OCI-M1 (cell line): ENCODE results near the gene STOX1.
"Not testable (repeated sequence)": the region's sequence is repeated elsewhere in the genome, so short reads cannot be mapped to it uniquely, and the experiment has no call there.

Experiments
- DNase-seq: peaks from one replicate; lab custom pipeline; 2025; lab: John Stamatoyannopoulos, UW

Gene STOX1

DNA sequence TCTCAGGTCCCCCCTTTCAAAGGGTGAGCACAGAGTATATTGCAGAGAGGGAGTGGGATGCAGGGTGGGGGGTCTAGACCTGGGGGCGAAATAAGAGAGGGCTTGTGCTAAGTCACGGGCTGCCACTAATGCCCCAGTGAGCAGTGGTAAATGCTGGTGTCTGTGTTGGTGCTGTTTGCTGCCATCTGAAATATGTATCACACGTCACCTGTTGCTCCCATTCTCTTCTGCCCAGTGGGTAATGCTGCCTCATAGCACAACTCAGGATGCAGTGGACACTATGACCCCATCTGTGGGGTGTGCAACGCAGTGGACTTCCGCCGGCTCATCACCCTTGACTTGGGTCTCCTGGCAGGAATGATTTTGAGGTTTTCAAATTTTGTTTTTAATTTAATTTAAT lies 2.6 kb downstream of the STOX1 start:
- DNase-seq, result no peak

GRCh38 chr10:68831961-68832455 lies 4.7 kb downstream of the STOX1 start:
- DNase-seq, result no peak

DNA sequence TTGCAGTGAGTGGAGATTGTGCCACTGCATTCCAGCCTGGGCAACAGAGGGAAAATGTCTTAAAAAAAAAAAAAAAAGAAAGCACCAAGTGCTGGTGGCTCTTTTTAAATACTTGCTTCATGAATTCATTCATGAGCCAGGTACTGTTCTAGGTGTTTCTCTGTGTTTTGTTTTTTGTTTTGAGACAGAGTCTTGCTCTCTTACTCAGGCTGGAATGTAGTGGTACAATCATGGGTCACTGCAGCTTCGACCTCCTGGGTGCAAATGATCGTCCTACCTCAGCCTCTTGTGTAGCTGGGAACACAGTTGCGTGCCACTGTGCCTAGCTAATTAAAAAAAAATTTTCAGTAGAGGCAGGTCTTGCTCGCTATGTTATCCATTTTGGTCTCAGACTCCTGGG lies 5.3 kb downstream of the STOX1 start:
- DNase-seq, result no peak

- DNase-seq, result no peak
Measured at GRCh38 chr10:68837626-68838322, 10.4 kb downstream of the STOX1 start.

DNA sequence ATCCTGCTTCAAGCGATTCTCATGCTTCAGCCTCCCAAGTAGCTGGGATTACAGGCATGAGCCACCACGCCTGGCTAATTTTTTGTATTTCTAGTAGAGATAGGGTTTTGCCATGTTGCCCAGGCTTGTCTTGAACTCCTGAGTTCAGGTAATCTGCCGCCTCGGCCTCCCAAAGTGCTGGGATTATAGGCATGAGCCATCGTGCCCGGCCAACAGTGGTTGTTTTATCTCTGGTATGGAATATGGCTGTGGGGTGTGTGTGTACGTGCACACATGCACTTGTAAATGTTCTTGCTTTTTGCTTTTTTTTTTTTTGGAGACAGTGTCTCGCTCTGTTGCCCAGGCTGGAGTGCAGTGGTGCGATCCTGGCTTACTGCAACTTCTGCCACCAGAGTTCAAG lies 13.3 kb downstream of the STOX1 start:
- DNase-seq, result not testable (repeated sequence)

- no peak for DNase-seq
Measured at GRCh38 chr10:68848281-68848680, 20.9 kb downstream of the STOX1 start.

DNA sequence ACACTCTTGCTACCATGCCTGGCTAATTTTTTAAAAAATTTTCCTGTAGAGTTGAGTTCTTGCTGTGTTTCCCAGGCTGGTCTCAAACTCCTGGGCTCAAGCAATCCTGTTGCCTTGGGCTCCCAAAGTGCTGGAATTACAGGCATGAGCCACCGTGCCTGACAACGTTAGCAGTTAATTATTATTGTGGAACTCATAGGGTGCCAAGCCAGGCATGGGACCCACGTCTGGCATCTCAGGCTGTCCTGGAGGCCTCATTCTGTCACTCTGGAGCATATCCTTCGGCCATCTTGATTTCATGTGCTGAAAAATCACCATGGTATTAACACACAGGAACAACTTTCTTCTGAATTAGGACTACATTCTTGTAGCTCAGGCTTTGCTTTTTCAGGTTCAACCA lies 21.5 kb downstream of the STOX1 start:
- no peak for DNase-seq

DNA sequence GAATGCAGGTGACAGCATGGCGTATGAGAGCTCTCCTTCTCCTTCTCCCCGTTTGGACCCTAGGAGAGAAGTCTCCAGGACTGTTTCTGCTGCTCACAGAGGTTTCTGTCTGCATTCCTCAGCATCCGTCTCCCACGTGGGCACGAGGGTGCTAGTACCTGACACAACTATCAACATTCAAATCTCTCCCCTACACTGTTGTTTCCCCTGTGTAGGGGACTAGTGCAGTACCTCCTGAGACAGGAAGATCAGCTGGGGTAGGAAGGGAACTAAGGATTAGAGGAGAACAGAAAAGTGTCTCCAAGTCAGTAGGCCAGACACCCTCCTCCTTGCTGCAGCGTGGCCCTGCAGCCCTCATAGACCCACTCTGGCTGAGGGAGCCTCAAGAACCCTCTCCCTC lies 29.0 kb downstream of the STOX1 start:
- no peak for DNase-seq

DNA sequence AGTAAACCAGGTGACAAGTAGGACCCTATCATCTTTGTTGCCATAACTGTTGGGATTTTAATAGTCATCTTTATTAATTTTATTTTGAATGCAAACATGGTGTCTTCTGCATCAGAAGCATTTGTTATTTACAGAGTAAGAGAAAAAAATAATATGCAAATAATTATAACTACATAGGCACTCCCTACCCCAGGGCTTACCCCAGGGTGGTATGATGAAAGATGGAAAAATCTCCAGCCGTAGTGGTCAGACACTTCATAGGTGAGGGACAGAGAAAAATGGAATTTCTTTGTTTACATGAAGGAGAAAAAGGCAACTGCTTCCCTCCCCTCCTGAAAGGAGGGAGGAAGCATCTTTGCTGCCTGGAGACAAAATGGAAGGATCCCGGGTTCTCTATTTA lies 29.7 kb downstream of the STOX1 start:
- DNase-seq, result no peak

DNA sequence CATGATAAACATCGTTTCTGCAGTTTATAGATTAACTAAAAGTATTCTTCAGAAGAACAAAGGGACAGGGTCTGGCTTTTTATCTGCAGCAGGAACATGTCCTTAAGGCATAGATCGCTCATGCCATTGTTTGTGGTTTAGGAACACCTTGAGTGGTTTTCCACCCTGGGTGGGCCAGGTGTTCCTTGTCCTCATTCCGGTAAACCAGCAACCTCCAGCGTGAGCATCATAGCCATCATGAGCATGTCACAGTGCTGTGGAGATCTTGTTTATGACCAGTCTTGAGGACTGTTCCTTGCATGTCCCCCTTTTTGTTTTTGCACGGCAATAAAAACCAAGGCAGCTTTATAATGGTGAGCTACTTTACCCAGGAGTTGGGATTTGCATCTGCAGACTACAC lies 33.9 kb downstream of the STOX1 start:
- DNase-seq, result peak; percentile 44

- no peak for DNase-seq
Measured at GRCh38 chr10:68864611-68865010, 37.3 kb downstream of the STOX1 start.

GRCh38 chr10:68868173-68868572 lies 40.8 kb downstream of the STOX1 start:
- not testable (repeated sequence) for DNase-seq

GRCh38 chr10:68869623-68870022 lies 42.3 kb downstream of the STOX1 start:
- DNase-seq, result no peak

DNA sequence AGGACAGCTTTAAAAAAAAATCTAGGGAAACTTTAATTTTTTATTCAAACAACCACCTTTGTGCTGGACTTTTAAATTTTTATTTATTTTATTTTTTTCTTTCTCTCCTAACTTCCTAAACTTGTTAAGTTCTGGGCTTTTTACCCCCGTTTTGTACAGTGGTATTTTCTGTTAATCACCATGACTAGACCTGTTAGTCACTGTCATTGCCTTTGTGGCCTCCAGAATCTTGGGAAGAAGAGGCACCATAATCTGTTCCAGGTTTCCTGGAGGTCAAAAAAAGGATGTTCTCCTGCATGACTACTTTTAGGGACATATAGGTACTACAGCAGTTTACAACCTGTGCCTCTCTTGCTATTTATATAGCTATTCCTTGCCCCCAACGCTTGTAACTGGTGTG lies 42.7 kb downstream of the STOX1 start:
- DNase-seq, result no peak

DNA sequence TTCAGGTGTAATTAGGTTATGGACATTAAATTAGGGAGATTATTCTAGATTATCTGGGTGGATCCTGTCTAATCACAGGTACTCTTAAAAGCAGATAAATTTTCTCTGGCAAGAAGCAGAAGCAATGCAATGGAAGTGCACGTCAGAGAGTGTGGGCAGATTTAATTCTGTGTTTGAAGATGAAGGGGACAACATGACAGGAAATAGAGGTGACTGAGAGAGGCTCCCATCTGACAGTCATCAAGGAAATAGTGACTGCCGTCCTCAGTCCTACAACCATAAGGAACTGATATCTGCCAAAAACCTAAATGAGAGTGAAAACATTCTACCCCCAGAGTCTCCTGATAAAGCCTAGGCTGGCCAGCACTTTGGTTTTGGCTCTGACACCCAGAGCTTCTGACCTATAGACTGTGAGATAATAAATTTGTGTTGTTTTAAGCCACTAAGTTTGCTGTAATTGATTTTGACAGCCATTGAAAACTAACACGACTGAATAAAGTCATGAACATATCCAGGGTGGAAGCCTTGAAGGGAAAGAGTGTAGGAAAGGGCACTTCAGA lies 43.3 kb downstream of the STOX1 start:
- DNase-seq, result no peak

GRCh38 chr10:68871105-68871711 lies 43.9 kb downstream of the STOX1 start:
- DNase-seq, result no peak

DNA sequence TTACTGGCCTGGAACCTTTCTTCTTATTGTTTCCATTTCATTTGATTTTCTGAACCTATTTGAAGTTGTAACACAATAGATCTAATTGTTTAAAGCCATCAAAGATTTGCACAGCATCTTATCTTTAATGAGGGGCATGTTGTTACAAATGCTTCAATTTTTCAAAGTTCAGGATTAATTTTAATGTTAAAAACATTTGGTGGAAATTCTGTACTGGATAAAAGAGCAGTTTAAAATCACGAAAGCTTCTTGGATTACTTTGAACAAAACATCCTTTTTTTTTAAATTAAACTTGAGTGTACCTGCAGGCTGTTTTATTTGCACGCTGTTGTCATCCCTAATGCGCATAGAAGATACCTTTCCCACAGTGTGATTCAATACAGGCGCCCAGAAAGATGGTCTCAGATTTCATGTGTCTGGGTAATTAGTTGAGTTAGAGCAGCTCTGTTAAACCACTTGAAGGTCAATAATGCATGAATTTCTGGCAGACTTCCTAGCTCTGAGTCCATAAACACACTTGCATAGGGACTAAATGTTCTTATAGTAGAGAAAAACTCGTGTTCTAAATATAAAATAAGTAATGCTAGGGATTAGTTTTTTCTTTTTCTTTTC lies 44.5 kb downstream of the STOX1 start:
- DNase-seq, result no peak

DNA sequence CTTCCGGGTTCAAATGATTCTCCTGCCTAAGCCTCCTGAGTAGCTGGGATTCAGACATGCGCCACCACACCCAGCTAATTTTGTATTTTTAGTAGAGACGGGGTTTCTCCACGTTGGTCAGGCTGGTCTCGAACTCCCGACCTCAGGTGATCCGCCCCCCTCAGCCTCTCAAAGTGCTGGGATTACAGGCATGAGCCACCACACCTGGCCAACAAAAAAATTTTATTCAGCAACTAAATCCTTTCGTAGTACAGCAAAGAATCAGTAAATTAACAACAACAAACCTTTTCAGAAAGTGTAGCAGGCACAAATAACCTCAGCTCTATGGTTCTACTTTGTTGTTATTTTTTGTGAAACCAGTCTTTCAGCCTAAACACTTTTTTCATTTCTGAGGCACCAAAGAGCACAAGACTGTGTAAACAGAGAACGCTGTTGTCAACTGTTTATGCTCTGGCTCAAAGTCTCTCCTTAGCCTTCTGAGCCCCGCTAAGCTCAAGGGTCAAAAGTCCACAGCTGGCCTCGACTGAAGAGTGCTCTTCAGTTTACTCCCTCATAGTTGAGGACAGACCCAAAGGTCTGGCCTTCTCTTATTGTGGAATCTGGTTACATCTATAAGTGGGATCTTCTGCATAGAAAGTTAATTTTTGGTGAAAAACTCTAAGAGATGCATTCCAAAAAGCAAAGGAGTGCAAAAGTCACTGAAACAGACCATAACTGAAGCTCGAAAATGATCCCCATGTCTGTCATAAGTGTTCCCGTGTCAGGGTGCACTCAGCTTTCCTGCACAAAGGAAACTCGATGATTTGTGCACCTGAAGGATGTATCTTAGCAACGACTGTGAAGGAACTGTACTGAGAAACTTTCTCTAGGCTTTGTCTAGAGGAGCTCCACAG lies 49.2 kb downstream of the STOX1 start:
- DNase-seq, result no peak

GRCh38 chr10:68877482-68878110 lies 50.3 kb downstream of the STOX1 start:
- DNase-seq, result no peak

DNA sequence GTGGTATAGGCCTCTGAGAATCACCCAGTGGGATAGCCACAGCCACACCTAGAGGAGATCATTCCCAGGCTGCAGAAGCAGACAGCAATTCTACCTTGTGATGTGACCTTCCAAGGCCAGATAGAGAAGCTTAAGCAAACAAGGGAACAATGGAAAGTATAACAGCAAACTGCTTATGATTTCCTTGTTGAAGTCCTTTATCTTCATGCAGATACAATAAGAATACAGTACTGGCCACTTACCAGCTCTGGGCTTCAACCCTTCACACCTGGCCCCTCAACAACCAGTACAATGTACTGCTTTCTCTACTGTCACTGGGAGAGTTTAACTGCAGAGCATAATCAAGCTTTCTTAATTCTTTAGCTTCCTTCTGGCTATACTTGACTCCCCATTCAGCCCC lies 51.2 kb downstream of the STOX1 start:
- DNase-seq, result no peak

DNA sequence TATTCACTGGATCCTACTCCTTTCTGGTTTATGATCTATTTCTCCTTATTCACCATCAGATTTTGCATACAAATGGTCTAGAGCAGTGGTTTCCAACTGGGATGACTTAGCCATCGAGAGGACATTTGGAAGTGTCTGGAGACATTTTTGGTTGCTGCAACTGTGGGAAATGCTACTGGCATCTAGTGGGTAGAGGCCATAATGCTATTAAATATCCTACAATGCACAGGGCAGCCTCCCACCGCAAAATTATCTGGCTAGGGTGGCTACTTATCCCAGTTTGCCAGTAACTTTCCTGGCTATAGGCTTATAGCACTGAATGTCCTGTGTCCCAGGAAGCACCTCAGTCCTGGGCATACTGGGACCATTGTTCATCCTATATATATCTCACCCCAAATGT lies 52.3 kb downstream of the STOX1 start:
- DNase-seq, result no peak

GRCh38 chr10:68880181-68880580 lies 52.9 kb downstream of the STOX1 start:
- no peak for DNase-seq
